K562 treated with DMSO at 1 percent for 12 hours (cell line): Measurements from ENCODE around the gene RPL6. TPM values are rescaled to one million over a fixed set of nuclear protein-coding genes. Genes with fewer than 3 reads are reported as not detected.

Experiments
- total RNA-seq: library from RNA; unstranded; fragments of 300-600 nt; gene quantifications from 2 replicates; pipeline ENCODE4 v1.2.3, GENCODE V29; 2022; ENCODE audit not compliant: insufficient read depth

Gene RPL6
- 2,719 and 2,855 TPM in 2 replicates for total RNA-seq

DNA sequence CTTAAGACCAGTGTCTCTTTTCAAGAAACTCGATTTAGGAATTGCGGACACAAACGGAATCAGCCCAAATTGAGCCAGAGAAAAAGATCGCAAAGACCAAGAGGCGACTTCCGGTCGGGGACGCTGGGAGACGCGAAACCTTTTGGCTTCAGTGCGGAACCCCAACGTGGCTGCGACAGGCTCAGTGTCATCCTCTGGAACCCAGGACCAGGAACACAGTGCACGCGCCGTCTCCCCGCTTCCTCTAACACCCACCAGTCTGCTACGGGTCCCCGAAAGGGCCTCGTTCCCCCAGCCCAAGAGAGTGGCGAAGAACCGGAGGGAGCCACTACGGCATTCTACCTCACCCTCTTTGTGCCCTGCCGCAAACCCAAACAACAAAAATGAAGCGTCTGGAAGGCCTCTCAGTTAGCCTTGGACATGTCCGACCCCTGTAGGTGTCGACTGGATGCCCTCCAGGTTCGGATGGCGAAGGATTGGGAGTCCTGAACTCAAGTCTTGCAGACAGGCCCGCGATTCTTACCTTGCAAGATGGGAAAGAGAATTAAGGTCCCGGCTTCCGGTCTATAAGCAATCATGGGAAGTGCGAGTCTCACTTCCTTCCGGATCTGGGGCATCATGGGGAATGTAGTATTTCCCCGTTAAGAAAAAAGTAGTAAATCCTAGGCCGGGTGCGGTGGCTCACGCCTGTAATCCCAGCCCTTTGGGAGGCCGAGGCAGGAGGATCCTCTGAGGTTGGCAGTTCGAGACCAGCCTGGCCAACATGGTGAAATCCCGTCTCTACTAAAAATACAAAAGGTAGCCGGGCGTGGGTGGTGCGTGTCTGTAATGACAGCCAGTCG is at the start of gene RPL6:
Gene RPL6 (minus strand): TSS at position 542 of the 842 bp plus-strand sequence. CDS start 949 bp downstream, outside the sequence.

DNA sequence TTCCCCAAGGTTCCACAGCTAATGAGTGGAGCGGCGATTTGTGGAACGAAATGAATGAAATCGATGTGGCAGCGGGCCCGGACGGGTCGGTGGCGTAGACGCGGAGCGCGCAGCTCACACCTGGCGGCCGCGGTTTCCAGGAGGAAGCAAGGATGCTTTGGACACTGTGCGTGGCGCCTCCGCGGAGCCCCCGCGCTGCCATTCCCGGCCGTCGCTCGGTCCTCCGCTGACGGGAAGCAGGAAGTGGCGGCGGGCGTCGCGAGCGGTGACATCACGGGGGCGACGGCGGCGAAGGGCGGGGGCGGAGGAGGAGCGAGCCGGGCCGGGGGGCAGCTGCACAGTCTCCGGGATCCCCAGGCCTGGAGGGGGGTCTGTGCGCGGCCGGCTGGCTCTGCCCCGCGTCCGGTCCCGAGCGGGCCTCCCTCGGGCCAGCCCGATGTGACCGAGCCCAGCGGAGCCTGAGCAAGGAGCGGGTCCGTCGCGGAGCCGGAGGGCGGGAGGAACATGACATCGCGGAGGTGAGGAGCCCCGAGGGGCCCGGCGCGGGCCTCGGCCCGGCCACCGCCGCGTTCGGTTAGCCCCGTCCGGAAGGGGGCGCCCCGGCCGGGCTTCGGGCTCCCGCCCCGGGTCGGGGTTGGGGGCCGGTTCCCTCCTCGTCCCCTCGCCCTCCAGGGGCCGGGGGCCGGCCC is 9.3 kb upstream of the RPL6 start, which contains the start of gene PTPN11:
Gene PTPN11 (plus strand): TSS at position 340 of the 689 bp plus-strand sequence. CDS start 165 bp downstream, at position 505.

DNA sequence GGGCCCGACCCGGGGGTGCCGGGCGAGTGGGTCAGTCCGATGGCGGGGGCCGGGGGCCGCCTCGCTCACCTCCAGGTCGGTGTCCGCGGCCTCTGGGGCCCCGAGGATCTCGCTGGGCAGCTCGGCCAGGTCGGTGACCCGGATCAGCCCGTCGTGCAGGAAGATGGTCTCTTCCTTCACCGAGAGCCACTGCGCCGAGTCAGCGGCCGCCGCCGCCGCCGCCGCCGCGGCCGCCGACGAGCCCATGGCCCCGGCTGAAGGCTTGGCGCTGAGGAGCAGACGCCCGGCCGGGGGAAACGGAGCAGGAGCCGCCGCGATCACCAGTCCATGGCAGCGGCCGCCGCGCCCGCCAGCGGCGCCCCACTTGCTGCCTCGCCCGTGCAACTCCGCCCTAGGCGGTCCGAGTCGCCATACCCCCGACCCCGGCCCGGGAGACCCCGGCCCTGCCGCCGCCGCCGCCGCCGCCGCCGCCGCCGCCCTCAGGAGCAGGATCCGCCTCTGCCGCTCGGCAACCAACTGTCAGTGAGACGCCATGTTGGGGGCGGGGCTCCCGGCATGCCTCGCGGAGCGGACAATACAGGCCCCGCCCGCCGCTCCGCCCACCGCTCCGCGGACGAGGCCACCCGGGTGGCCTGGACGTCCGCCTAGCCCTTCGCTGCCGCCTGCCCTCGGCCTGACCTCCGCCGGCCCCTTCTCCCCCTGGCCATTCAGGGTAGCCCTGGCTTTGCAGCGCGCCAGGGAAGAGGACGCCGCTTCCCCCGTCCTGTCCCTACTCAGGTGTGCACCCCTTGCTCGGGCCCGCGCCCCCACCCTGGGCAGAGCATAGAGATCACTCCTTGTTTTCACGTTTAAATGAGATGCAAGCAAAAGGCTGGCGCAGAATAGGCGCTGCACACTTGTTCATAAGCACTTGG is 27.3 kb downstream of the RPL6 start, which contains the start of gene HECTD4:
Gene HECTD4 (minus strand): TSS at position 549 of the 914 bp plus-strand sequence. CDS start 303 bp downstream, at position 246.

Other genes starting within 250 kb of the RPL6 start
- gene HECTD4, start 27.2 kb downstream of the RPL6 start, total RNA-seq = 5.2 and 24.9 TPM in 2 replicates
- gene PTPN11, start 9.3 kb upstream of the RPL6 start, total RNA-seq = 11.8 and 52.9 TPM in 2 replicates